Middle frontal gyrus (tissue), 1 donor: ENCODE measurements around the gene LCN12.

Source experiments
- DNase-seq: peaks from one replicate; pipeline ENCODE4 v3.0.0-alpha.2; 2015; ENCODE audit warnings: low spot score; ENCODE audit errors: extremely low spot score

LCN12 gene

GRCh38 chr9:136957461-136957860, 5.4 kb downstream of the LCN12 start:
- no peak for DNase-seq

- no peak for DNase-seq
Measured at GRCh38 chr9:136957901-136958300, 5.8 kb downstream of the LCN12 start.

GRCh38 chr9:136958473-136958872, 6.4 kb downstream of the LCN12 start:
- no peak for DNase-seq

- no peak for DNase-seq
Measured at GRCh38 chr9:136958898-136959850, 7.1 kb downstream of the LCN12 start.

- DNase-seq: no peak
Measured at GRCh38 chr9:136960212-136960937, 8.3 kb downstream of the LCN12 start.

GRCh38 chr9:136960938-136961275, 8.8 kb downstream of the LCN12 start:
- no peak for DNase-seq

- no peak for DNase-seq
Measured at GRCh38 chr9:136961279-136962065, 9.4 kb downstream of the LCN12 start.

- no peak for DNase-seq
Measured at GRCh38 chr9:136962163-136962562, 10.1 kb downstream of the LCN12 start.

GRCh38 chr9:136962701-136963248, 10.7 kb downstream of the LCN12 start:
- no peak for DNase-seq

GRCh38 chr9:136963341-136963740, 11.3 kb downstream of the LCN12 start:
- DNase-seq: no peak

- no peak for DNase-seq
Measured at GRCh38 chr9:136963751-136964150, 11.7 kb downstream of the LCN12 start.

- DNase-seq: no peak
Measured at GRCh38 chr9:136964171-136964689, 12.2 kb downstream of the LCN12 start.

- no peak for DNase-seq
Measured at GRCh38 chr9:136964833-136965422, 12.9 kb downstream of the LCN12 start.

GRCh38 chr9:136965771-136966484, 13.9 kb downstream of the LCN12 start:
- DNase-seq: peak; percentile 46

GRCh38 chr9:136968333-136969127, 16.5 kb downstream of the LCN12 start:
- DNase-seq: no peak

- no peak for DNase-seq
Measured at GRCh38 chr9:136969150-136969549, 17.1 kb downstream of the LCN12 start.

GRCh38 chr9:136969774-136970173, 17.7 kb downstream of the LCN12 start:
- DNase-seq: no peak

- DNase-seq: no peak
Measured at GRCh38 chr9:136970361-136970760, 18.3 kb downstream of the LCN12 start.

- DNase-seq: no peak
Measured at GRCh38 chr9:136971746-136972145, 19.7 kb downstream of the LCN12 start.
